H1 (cell line): ENCODE measurements around the gene HTR3B.

Experiments used
- CEBPB ChIP-seq: IDR thresholded peaks from 2 replicates; pipeline ENCODE4 v1.6.1; 2012; ENCODE audit warnings: low read depth, low read length
- CHD2 ChIP-seq: IDR thresholded peaks from 2 replicates; pipeline ENCODE4 v1.6.1; 2012; ENCODE audit warnings: low read length, improper control_type of control experiment
- JUND ChIP-seq: IDR thresholded peaks from 2 replicates; pipeline ENCODE4 v1.6.1; 2011; ENCODE audit warnings: mild to moderate bottlenecking, improper control_type of control experiment, low read length
- KDM5A ChIP-seq: fragments of 200-600 bp; IDR thresholded peaks from 2 replicates; pipeline ENCODE4 v1.7.1; 2012; ENCODE audit warnings: mild to moderate bottlenecking, low read length, inconsistent platforms, mixed read lengths
- NRF1 ChIP-seq: IDR thresholded peaks from 2 replicates; pipeline ENCODE4 v1.6.1; 2011; ENCODE audit warnings: mild to moderate bottlenecking, low read depth, low read length, improper control_type of control experiment
- POLR2A ChIP-seq, 2 experiments: IDR thresholded peaks; 1 replicate in 1 of 2; 2 replicates in 1 of 2; pipeline ENCODE4 v1.6.1; 2011; ENCODE audit warnings: low read depth in 2 of 2, low read length in 2 of 2, mild to moderate bottlenecking in 2 of 2; ENCODE audit errors: control extremely low read depth in 1 of 2
- RFX5 ChIP-seq: IDR thresholded peaks from 2 replicates; pipeline ENCODE4 v1.6.1; 2011; ENCODE audit warnings: low read depth, low read length, improper control_type of control experiment, borderline replicate concordance
- SIN3A ChIP-seq, 2 experiments: IDR thresholded peaks in 1 of 2; conservative IDR thresholded peaks in 1 of 2; 2 replicates each; pipeline ENCODE4 v1.6.1; 2011 to 2012; ENCODE audit warnings: low read length in 2 of 2, improper control_type of control experiment in 1 of 2, low read depth in 1 of 2, mild to moderate bottlenecking in 1 of 2
- YY1 ChIP-seq: IDR thresholded peaks from 2 replicates; pipeline ENCODE4 v1.6.1; 2011; ENCODE audit warnings: low read depth, mild to moderate bottlenecking, low read length
- TF ChIP-seq, protein P1 (sequence below): IDR thresholded peaks from 2 replicates; pipeline ENCODE4 v1.6.1; 2011; ENCODE audit warnings: low read depth, mild to moderate bottlenecking, low read length; ENCODE audit not compliant: insufficient read depth
- TF ChIP-seq, protein P2 (sequence below), 3 experiments: IDR thresholded peaks; 1 replicate in 2 of 3; 2 replicates in 1 of 3; pipeline versions ENCODE4 v1.5.1 to v1.6.1; 2011; ENCODE audit warnings: low read length in 3 of 3, mild to moderate bottlenecking in 3 of 3, inconsistent platforms in 2 of 3, low read depth in 1 of 3, moderate library complexity in 1 of 3; ENCODE audit not compliant: insufficient read depth in 1 of 3; ENCODE audit errors: control extremely low read depth in 1 of 3
- TF ChIP-seq, protein P3 (sequence below): IDR thresholded peaks from 2 replicates; pipeline ENCODE4 v1.6.1; 2012; ENCODE audit warnings: inconsistent platforms

DNA sequence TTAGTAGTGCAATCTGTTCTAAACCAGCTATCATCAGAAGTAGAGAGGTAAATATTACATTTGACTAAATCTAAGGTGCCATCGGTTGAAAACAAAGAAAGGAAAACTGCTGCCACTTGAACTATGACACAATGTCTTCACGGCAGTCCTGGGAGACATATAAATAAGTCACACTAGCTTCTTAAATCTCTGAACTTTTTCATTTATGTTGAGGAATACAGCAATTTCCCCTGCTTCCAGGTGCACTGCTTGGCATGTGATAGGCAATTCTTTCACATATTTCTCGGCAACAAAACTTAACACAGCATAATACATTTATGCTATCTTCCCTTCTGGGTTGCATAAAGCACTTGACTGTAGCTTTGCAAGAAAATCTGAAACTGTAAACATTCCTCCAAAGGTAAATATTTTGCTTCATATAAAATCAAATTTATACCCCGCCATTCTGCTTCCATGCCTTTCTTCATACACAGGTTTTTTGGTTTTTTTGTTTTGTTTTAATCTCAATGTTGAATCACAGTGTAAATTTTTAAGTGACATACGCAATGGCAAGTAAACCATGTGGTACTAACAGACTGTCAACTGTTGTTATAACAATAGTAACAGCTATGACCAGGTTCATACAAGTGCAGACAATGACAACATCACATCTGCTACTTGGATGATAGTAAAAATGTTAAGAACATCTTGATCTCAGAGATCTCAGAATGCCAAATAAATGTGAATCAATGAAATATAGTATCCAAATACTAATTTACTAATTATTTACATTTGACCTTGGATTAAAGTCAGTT, 47.4 kb upstream of the HTR3B start:
- TF ChIP-seq, protein P1, sequence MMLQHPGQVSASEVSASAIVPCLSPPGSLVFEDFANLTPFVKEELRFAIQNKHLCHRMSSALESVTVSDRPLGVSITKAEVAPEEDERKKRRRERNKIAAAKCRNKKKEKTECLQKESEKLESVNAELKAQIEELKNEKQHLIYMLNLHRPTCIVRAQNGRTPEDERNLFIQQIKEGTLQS = no peak
- TF ChIP-seq, protein P2, sequence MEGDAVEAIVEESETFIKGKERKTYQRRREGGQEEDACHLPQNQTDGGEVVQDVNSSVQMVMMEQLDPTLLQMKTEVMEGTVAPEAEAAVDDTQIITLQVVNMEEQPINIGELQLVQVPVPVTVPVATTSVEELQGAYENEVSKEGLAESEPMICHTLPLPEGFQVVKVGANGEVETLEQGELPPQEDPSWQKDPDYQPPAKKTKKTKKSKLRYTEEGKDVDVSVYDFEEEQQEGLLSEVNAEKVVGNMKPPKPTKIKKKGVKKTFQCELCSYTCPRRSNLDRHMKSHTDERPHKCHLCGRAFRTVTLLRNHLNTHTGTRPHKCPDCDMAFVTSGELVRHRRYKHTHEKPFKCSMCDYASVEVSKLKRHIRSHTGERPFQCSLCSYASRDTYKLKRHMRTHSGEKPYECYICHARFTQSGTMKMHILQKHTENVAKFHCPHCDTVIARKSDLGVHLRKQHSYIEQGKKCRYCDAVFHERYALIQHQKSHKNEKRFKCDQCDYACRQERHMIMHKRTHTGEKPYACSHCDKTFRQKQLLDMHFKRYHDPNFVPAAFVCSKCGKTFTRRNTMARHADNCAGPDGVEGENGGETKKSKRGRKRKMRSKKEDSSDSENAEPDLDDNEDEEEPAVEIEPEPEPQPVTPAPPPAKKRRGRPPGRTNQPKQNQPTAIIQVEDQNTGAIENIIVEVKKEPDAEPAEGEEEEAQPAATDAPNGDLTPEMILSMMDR (IDR thresholded peaks at IDR 0.05; ENCODE audit: control extremely low read depth in 1 of 3, insufficient read depth in 1 of 3, low read depth in 1 of 3, low read length in 3 of 3) = no peak
- TF ChIP-seq POLR2A (IDR thresholded peaks at IDR 0.05; ENCODE audit: control extremely low read depth in 1 of 2, low read depth in 2 of 2, low read length in 2 of 2) = no peak
- no peak for TF ChIP-seq YY1
- TF ChIP-seq KDM5A = no peak
- TF ChIP-seq RFX5 = no peak
- TF ChIP-seq, protein P3, sequence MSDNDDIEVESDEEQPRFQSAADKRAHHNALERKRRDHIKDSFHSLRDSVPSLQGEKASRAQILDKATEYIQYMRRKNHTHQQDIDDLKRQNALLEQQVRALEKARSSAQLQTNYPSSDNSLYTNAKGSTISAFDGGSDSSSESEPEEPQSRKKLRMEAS = no peak
- TF ChIP-seq CHD2 = no peak
- TF ChIP-seq SIN3A (conservative IDR thresholded peaks at IDR 0.05 in 1 of 2, IDR thresholded peaks at IDR 0.05 in 1 of 2; ENCODE audit: low read depth in 1 of 2, low read length in 2 of 2) = no peak
- no peak for TF ChIP-seq CEBPB
- TF ChIP-seq NRF1 = no peak
- no peak for TF ChIP-seq JUND
